NCI-H2029 (cell line): Measurements from ENCODE around the gene HSDL1.

Experiments used
- DNase-seq: peaks from one replicate; lab custom pipeline; 2025; lab: John Stamatoyannopoulos, UW

HSDL1 gene

GRCh38 chr16:84144859-84145639 is at the start of gene HSDL1, which contains the start of gene DNAAF1:
Gene HSDL1 (minus strand): TSS chr16:84145177. CDS start chr16:84131321, 13,856 bp downstream.
Gene DNAAF1 (plus strand): TSS chr16:84145308. CDS start chr16:84145441, 133 bp downstream.
- peak; percentile 56 for DNase-seq

GRCh38 chr16:84194018-84194417 is 49.0 kb upstream of the HSDL1 start:
- no peak for DNase-seq

- DNase-seq, result no peak
These were observed 48.5 kb upstream of the HSDL1 start for GRCh38 chr16:84193480-84193879.

GRCh38 chr16:84191466-84191865 is 46.5 kb upstream of the HSDL1 start:
- no peak for DNase-seq

GRCh38 chr16:84190731-84191388 is 45.9 kb upstream of the HSDL1 start, which contains the start of gene ADAD2:
Gene ADAD2 (plus strand): TSS chr16:84191157. CDS start chr16:84191231, 74 bp downstream.
- no peak for DNase-seq

GRCh38 chr16:84186685-84187437 is 41.9 kb upstream of the HSDL1 start, which contains the start of gene TAF1C:
Gene TAF1C (minus strand): TSS chr16:84187057. CDS start chr16:84184988, 2,069 bp downstream.
- DNase-seq, result peak; percentile 71

- DNase-seq, result no peak
These were observed 39.8 kb upstream of the HSDL1 start for GRCh38 chr16:84184775-84185174.

GRCh38 chr16:84183911-84184591 is 39.1 kb upstream of the HSDL1 start:
- DNase-seq, result no peak

GRCh38 chr16:84183572-84183875 is 38.5 kb upstream of the HSDL1 start:
- DNase-seq, result no peak

GRCh38 chr16:84182680-84183571 is 37.9 kb upstream of the HSDL1 start:
- no peak for DNase-seq

GRCh38 chr16:84182104-84182503 is 37.1 kb upstream of the HSDL1 start:
- DNase-seq, result no peak

- DNase-seq, result no peak
These were observed 36.4 kb upstream of the HSDL1 start for GRCh38 chr16:84181144-84181915.

- no peak for DNase-seq
These were observed 35.7 kb upstream of the HSDL1 start for GRCh38 chr16:84180519-84181140.

GRCh38 chr16:84179612-84180320 is 34.8 kb upstream of the HSDL1 start:
- DNase-seq, result no peak

- DNase-seq, result no peak
These were observed 34.1 kb upstream of the HSDL1 start for GRCh38 chr16:84178892-84179611.

GRCh38 chr16:84178146-84178765 is 33.3 kb upstream of the HSDL1 start:
- no peak for DNase-seq

GRCh38 chr16:84177741-84178073 is 32.7 kb upstream of the HSDL1 start:
- no peak for DNase-seq
